ENCODE results near the gene AKAP5.
"Not testable (repeated sequence)": the region's sequence is repeated elsewhere in the genome, so short reads cannot be mapped to it uniquely, and the experiment has no call there.

AKAP5 gene

GRCh38 chr14:64501411-64502171 lies 36.3 kb downstream of the AKAP5 start:
- no peak for DNase-seq (ENCODE audit: extremely low read depth in 1 of 2, low read depth in 1 of 2)

GRCh38 chr14:64502456-64502855 lies 37.2 kb downstream of the AKAP5 start:
- DNase-seq (ENCODE audit: extremely low read depth in 1 of 2, low read depth in 1 of 2) = no peak

- DNase-seq (ENCODE audit: extremely low read depth in 1 of 2, low read depth in 1 of 2) = no peak
Observed at GRCh38 chr14:64502887-64503433, 37.7 kb downstream of the AKAP5 start.

GRCh38 chr14:64503434-64504309 lies 38.4 kb downstream of the AKAP5 start, which contains the start of gene ZBTB25:
TSS of gene ZBTB25 (minus strand) at chr14:64503838. CDS start at chr14:64490533, 13,305 bp downstream.
- peak; percentile 85 to 93 for DNase-seq (ENCODE audit: extremely low read depth in 1 of 2, low read depth in 1 of 2)

- DNase-seq (ENCODE audit: extremely low read depth in 1 of 2, low read depth in 1 of 2) = peak; percentile 83 to 88
Observed at GRCh38 chr14:64504310-64504896, 39.1 kb downstream of the AKAP5 start, which contains the start of gene ZBTB1. TSS of gene ZBTB1 (plus strand) at chr14:64504770. CDS start at chr14:64521505, 16,735 bp downstream.

- DNase-seq (ENCODE audit: extremely low read depth in 1 of 2, low read depth in 1 of 2) = peak; percentile 69 to 84
Observed at GRCh38 chr14:64504897-64505794, 39.8 kb downstream of the AKAP5 start.

GRCh38 chr14:64506721-64507120 lies 41.4 kb downstream of the AKAP5 start:
- DNase-seq (ENCODE audit: extremely low read depth in 1 of 2, low read depth in 1 of 2) = no peak

GRCh38 chr14:64507376-64508156 lies 42.3 kb downstream of the AKAP5 start:
- DNase-seq (ENCODE audit: extremely low read depth in 1 of 2, low read depth in 1 of 2) = no peak

GRCh38 chr14:64508215-64508776 lies 43.0 kb downstream of the AKAP5 start:
- DNase-seq (ENCODE audit: extremely low read depth in 1 of 2, low read depth in 1 of 2) = no peak

- DNase-seq (ENCODE audit: extremely low read depth in 1 of 2, low read depth in 1 of 2) = no peak
Observed at GRCh38 chr14:64509036-64509435, 43.7 kb downstream of the AKAP5 start.

GRCh38 chr14:64510825-64511671 lies 45.7 kb downstream of the AKAP5 start:
- peak in 1 of 2 donors; percentile 49 for DNase-seq (ENCODE audit: extremely low read depth in 1 of 2, low read depth in 1 of 2)

GRCh38 chr14:64513271-64513670 lies 48.0 kb downstream of the AKAP5 start:
- no peak for DNase-seq (ENCODE audit: extremely low read depth in 1 of 2, low read depth in 1 of 2)

- no peak for DNase-seq (ENCODE audit: extremely low read depth in 1 of 2, low read depth in 1 of 2)
Observed at GRCh38 chr14:64515053-64515452, 49.8 kb downstream of the AKAP5 start.

- DNase-seq (ENCODE audit: extremely low read depth in 1 of 2, low read depth in 1 of 2) = no peak
Observed at GRCh38 chr14:64516969-64517368, 51.7 kb downstream of the AKAP5 start.

- DNase-seq (ENCODE audit: extremely low read depth in 1 of 2, low read depth in 1 of 2) = not testable (repeated sequence)
Observed at GRCh38 chr14:64517667-64518066, 52.4 kb downstream of the AKAP5 start.

GRCh38 chr14:64518229-64518628 lies 52.9 kb downstream of the AKAP5 start:
- no peak for DNase-seq (ENCODE audit: extremely low read depth in 1 of 2, low read depth in 1 of 2)

- DNase-seq (ENCODE audit: extremely low read depth in 1 of 2, low read depth in 1 of 2) = no peak
Observed at GRCh38 chr14:64520699-64521098, 55.4 kb downstream of the AKAP5 start.
